Fibroblast of lung (primary cell): ENCODE data around the gene IRX1. TPM values are rescaled to one million over a fixed set of nuclear protein-coding genes. Genes with fewer than 3 reads are reported as not detected.

Experiments used
- DNase-seq, 2 donors: peaks; one replicate each; pipeline versions ENCODE4 v3.0.0 to v3.0.0-alpha.2; 2010; ENCODE audit warnings: low read depth in 2 of 2
- H2AFZ ChIP-seq: 2 replicates; pipeline ENCODE4 v1.5.1; 2012; ENCODE audit warnings: low read length, control low read depth, inconsistent platforms
- H3K27ac ChIP-seq: 2 replicates; pipeline ENCODE4 v1.5.1; 2011; ENCODE audit warnings: low read length, control low read depth; ENCODE audit not compliant: insufficient read depth
- H3K27me3 ChIP-seq: 2 replicates; pipeline ENCODE4 v1.5.1; 2011; ENCODE audit warnings: mild to moderate bottlenecking, low read length; ENCODE audit not compliant: control insufficient read depth, insufficient read depth
- H3K36me3 ChIP-seq: 2 replicates; pipeline ENCODE4 v1.5.1; 2011; ENCODE audit warnings: low read length; ENCODE audit not compliant: control insufficient read depth, insufficient read depth
- H3K4me1 ChIP-seq: 2 replicates; pipeline ENCODE4 v1.5.1; 2011; ENCODE audit warnings: low read length; ENCODE audit not compliant: control insufficient read depth, insufficient read depth; ENCODE audit errors: extremely low read depth
- H3K4me2 ChIP-seq: 2 replicates; pipeline ENCODE4 v1.5.1; 2011; ENCODE audit warnings: low read length, control low read depth; ENCODE audit not compliant: insufficient read depth; ENCODE audit errors: extremely low read depth
- H3K4me3 ChIP-seq, 4 experiments: fragments of 200-600 bp in 1 of 4; sonication (generic) in 1 of 4; replicated peaks in 1 of 4; 2 replicates each; pipeline ENCODE4 v1.5.1; 2011 to 2016; ENCODE audit warnings: low read length in 4 of 4, low read depth in 3 of 4, mild to moderate bottlenecking in 3 of 4, control low read depth in 2 of 4, inconsistent platforms in 1 of 4, mixed read lengths in 1 of 4; ENCODE audit not compliant: insufficient read depth in 1 of 4; ENCODE audit errors: control extremely low read depth in 1 of 4
- H3K79me2 ChIP-seq: 2 replicates; pipeline ENCODE4 v1.5.1; 2012; ENCODE audit warnings: mild to moderate bottlenecking, low read length, inconsistent platforms; ENCODE audit not compliant: control insufficient read depth, insufficient read depth
- H3K9ac ChIP-seq: 2 replicates; pipeline ENCODE4 v1.5.1; 2011; ENCODE audit warnings: mild to moderate bottlenecking, low read length, control low read depth; ENCODE audit not compliant: insufficient read depth
- H3K9me3 ChIP-seq: 2 replicates; pipeline ENCODE4 v1.5.1; 2012; ENCODE audit warnings: low read depth, low read length; ENCODE audit not compliant: control insufficient read depth, insufficient read depth
- H4K20me1 ChIP-seq: 2 replicates; pipeline ENCODE4 v1.5.1; 2011; ENCODE audit warnings: low read length; ENCODE audit not compliant: control insufficient read depth, insufficient read depth; ENCODE audit errors: extremely low read depth
- CTCF ChIP-seq, 2 donors: IDR thresholded peaks in 1 of 2; conservative IDR thresholded peaks in 1 of 2; 1 replicate in 1 of 2; 2 replicates in 1 of 2; pipeline ENCODE4 v1.5.1; 2011 to 2012; ENCODE audit warnings: low read length in 2 of 2, control low read depth in 1 of 2, inconsistent platforms in 1 of 2, low read depth in 1 of 2, mild to moderate bottlenecking in 1 of 2
- EZH2 ChIP-seq: IDR thresholded peaks from 2 replicates; pipeline ENCODE4 v1.5.1; 2012; ENCODE audit warnings: low read length, control low read depth, mild to moderate bottlenecking; ENCODE audit errors: missing control alignments
- polyA plus RNA-seq, 2 donors: library from polyadenylated mRNA; depleted of rRNA in 1 of 2; stranded (reverse) in 1 of 2; unstranded in 1 of 2; fragments of >200 nt; gene quantifications; 2 replicates each; pipeline ENCODE4 v1.2.1, GENCODE V29; 2011 to 2012; ENCODE audit warnings: missing spikeins in 1 of 2
- total RNA-seq: library from RNA; depleted of rRNA; stranded (reverse); fragments of >200 nt; gene quantifications from 2 replicates; pipeline ENCODE4 v1.2.1, GENCODE V29; 2014

IRX1 gene
- total and polyA plus RNA-seq, 2 donors (not counting 1 experiment from before 2014, with no cell fraction given): not detected

- peaks cover 6% of the 10 kb centered on the region for H3K27me3 ChIP-seq
- H3K27ac ChIP-seq: no peak overlapping the region
- DNase-seq: peak in 1 of 2 donors; percentile 50
- no peaks in the 10 kb centered on the region for H4K20me1 ChIP-seq
- H3K4me3 ChIP-seq: no peak overlapping the region
- no peak overlapping the region for H3K4me2 ChIP-seq
- no peak for TF ChIP-seq CTCF (conservative IDR thresholded peaks at IDR 0.05 in 1 of 2, IDR thresholded peaks at IDR 0.05 in 1 of 2; ENCODE audit: low read depth in 1 of 2, low read length in 2 of 2)
- peak; percentile 35 for TF ChIP-seq EZH2
- H3K9ac ChIP-seq: no peak overlapping the region
- H3K36me3 ChIP-seq: no peaks in the 10 kb centered on the region
- H3K4me1 ChIP-seq: no peaks in the 10 kb centered on the region
- no peaks in the 10 kb centered on the region for H3K9me3 ChIP-seq
- no peaks in the 10 kb centered on the region for H3K79me2 ChIP-seq
- no peak overlapping the region for H2AFZ ChIP-seq
These were observed 1.7 kb upstream of the IRX1 start for GRCh38 chr5:3593771-3594509.

GRCh38 chr5:3594510-3595005 is 1.1 kb upstream of the IRX1 start:
- Histone ChIP-seq H3K27ac (no peak overlapping the region), H3K4me3 (no peak overlapping the region), H3K4me2 (no peak overlapping the region), H3K4me1 (no peaks in the 10 kb centered on the region), H4K20me1 (no peaks in the 10 kb centered on the region), H3K27me3 (peaks cover 6% of the 10 kb centered on the region), H3K9ac (no peak overlapping the region), H3K9me3 (no peaks in the 10 kb centered on the region), H2AFZ (no peak overlapping the region), H3K79me2 (no peaks in the 10 kb centered on the region), H3K36me3 (no peaks in the 10 kb centered on the region)
- peak in 1 of 2 donors; percentile 62 for DNase-seq
- no peak for TF ChIP-seq EZH2
- no peak for TF ChIP-seq CTCF (conservative IDR thresholded peaks at IDR 0.05 in 1 of 2, IDR thresholded peaks at IDR 0.05 in 1 of 2; ENCODE audit: low read depth in 1 of 2, low read length in 2 of 2)

- Histone ChIP-seq H3K27me3 (peaks cover 15% of the 10 kb centered on the region), H4K20me1 (no peaks in the 10 kb centered on the region), H3K36me3 (no peaks in the 10 kb centered on the region), H3K9ac (no peak overlapping the region), H3K4me1 (no peaks in the 10 kb centered on the region), H3K4me3 (no peak overlapping the region), H3K79me2 (no peaks in the 10 kb centered on the region), H2AFZ (no peak overlapping the region), H3K9me3 (no peaks in the 10 kb centered on the region), H3K4me2 (no peak overlapping the region), H3K27ac (no peak overlapping the region)
- TF ChIP-seq CTCF (conservative IDR thresholded peaks at IDR 0.05 in 1 of 2, IDR thresholded peaks at IDR 0.05 in 1 of 2; ENCODE audit: low read depth in 1 of 2, low read length in 2 of 2) (no peak), EZH2 (no peak)
- DNase-seq: peak in 1 of 2 donors; percentile 51
These were observed 711 bp downstream of the IRX1 start for GRCh38 chr5:3596261-3596825.
